Keratinocyte (primary cell): Measurements from ENCODE around the gene DGKH. TPM values are rescaled to one million over a fixed set of nuclear protein-coding genes. Genes with fewer than 3 reads are reported as not detected.
A peak's percentile ranks its signal among the peaks of the same experiment; 100 is the strongest.

ENCODE experiments used
- DNase-seq: peaks from one replicate; pipeline ENCODE4 v3.0.0-alpha.2; 2011; ENCODE audit warnings: low read depth, missing footprints, low spot score
- FAIRE-seq: peaks from 2 replicates; lab custom pipeline; 2011; peaks lifted over from hg19 to GRCh38; lab: Jason Lieb, UNC
- H2AFZ ChIP-seq: 2 replicates; pipeline ENCODE4 v1.6.0; 2012; ENCODE audit warnings: low read length, control low read depth, inconsistent platforms; ENCODE audit not compliant: control insufficient read depth
- H3K27ac ChIP-seq: 2 replicates; pipeline ENCODE4 v1.5.1; 2011; ENCODE audit warnings: low read length; ENCODE audit not compliant: control insufficient read depth, insufficient read depth
- H3K27me3 ChIP-seq: 3 replicates; pipeline ENCODE4 v1.6.0; 2011; ENCODE audit warnings: low read length; ENCODE audit not compliant: control insufficient read depth, insufficient read depth; ENCODE audit errors: extremely low read depth
- H3K36me3 ChIP-seq, 2 experiments: 2 replicates in 1 of 2; 3 replicates in 1 of 2; pipeline ENCODE4 v1.5.1; 2011; ENCODE audit warnings: low read length in 2 of 2, mild to moderate bottlenecking in 1 of 2; ENCODE audit not compliant: control insufficient read depth in 2 of 2, insufficient read depth in 2 of 2; ENCODE audit errors: extremely low read depth in 1 of 2
- H3K4me1 ChIP-seq: 3 replicates; pipeline ENCODE4 v1.5.1; 2011; ENCODE audit warnings: low read length; ENCODE audit not compliant: control insufficient read depth, insufficient read depth; ENCODE audit errors: extremely low read depth
- H3K4me2 ChIP-seq: 3 replicates; pipeline ENCODE4 v1.6.0; 2011; ENCODE audit warnings: low read depth, low read length; ENCODE audit not compliant: control insufficient read depth, insufficient read depth; ENCODE audit errors: extremely low read depth
- H3K4me3 ChIP-seq, 3 experiments: fragments of 200-600 bp in 1 of 3; sonication (generic) in 1 of 3; 2 replicates in 2 of 3; 3 replicates in 1 of 3; pipeline ENCODE4 v1.5.1; 2011 to 2016; ENCODE audit warnings: low read length in 3 of 3, mild to moderate bottlenecking in 3 of 3, control low read depth in 2 of 3, inconsistent platforms in 1 of 3, low read depth in 1 of 3, mixed read lengths in 1 of 3, mixed run types in 1 of 3, moderate library complexity in 1 of 3; ENCODE audit not compliant: control insufficient read depth in 2 of 3, insufficient read depth in 2 of 3; ENCODE audit errors: extremely low read depth in 1 of 3
- H3K79me2 ChIP-seq: 2 replicates; pipeline ENCODE4 v1.6.0; 2012; ENCODE audit warnings: low read length; ENCODE audit not compliant: control insufficient read depth, insufficient read depth
- H3K9ac ChIP-seq: 3 replicates; pipeline ENCODE4 v1.6.0; 2011; ENCODE audit warnings: low read length; ENCODE audit not compliant: control insufficient read depth, insufficient read depth; ENCODE audit errors: extremely low read depth
- H3K9me1 ChIP-seq: 3 replicates; pipeline ENCODE4 v1.6.0; 2011; ENCODE audit warnings: low read length; ENCODE audit not compliant: control insufficient read depth, insufficient read depth; ENCODE audit errors: extremely low read depth
- H3K9me3 ChIP-seq: 2 replicates; pipeline ENCODE4 v1.5.1; 2012; ENCODE audit warnings: low read depth, low read length; ENCODE audit not compliant: control insufficient read depth
- H4K20me1 ChIP-seq: 3 replicates; pipeline ENCODE4 v1.6.0; 2011; ENCODE audit warnings: low read length; ENCODE audit not compliant: control insufficient read depth, insufficient read depth; ENCODE audit errors: extremely low read depth
- EZH2 ChIP-seq: IDR thresholded peaks from one replicate; pipeline ENCODE4 v1.6.1; 2012; ENCODE audit warnings: inconsistent platforms, mild to moderate bottlenecking, low read length, moderate library complexity
- dilution Hi-C: fragments of 300-500 bp; cut with MboI; formaldehyde crosslinking; loops from one replicate; pipeline ENCODE4 v1.7.0; 2020; ENCODE audit warnings: low sequenced_read_pairs; ENCODE audit not compliant: extremely low pct_ligation_motif_present
- polyA plus RNA-seq, 5 experiments: library from polyadenylated mRNA; depleted of rRNA in 3 of 5; stranded (reverse) in 3 of 5; stranded (forward) in 1 of 5; unstranded in 1 of 5; fragments of >200 nt; gene quantifications; 1 replicate in 1 of 5; 2 replicates in 3 of 5; 3 replicates in 1 of 5; pipeline versions ENCODE4 v1.2.1 to v1.2.3, GENCODE V29; 2011 to 2012; ENCODE audit warnings: missing spikeins in 2 of 5, low read depth in 1 of 5, low replicate concordance in 1 of 5
- TF ChIP-seq, protein P1 (sequence below), 3 experiments: IDR thresholded peaks in 1 of 3; conservative IDR thresholded peaks in 1 of 3; optimal IDR thresholded peaks in 1 of 3; 2 replicates in 2 of 3; 3 replicates in 1 of 3; pipeline versions ENCODE3 to v1.5.1; 2011; ENCODE audit warnings: low read length in 3 of 3, mild to moderate bottlenecking in 3 of 3, moderate library complexity in 2 of 3, control low read depth in 1 of 3, inconsistent platforms in 1 of 3; ENCODE audit not compliant: insufficient read depth in 2 of 3; ENCODE audit errors: extremely low read depth in 1 of 3

Gene DGKH
- polyA plus RNA-seq, 1 donor (not counting 4 experiments of a cell fraction or from before 2014, with no cell fraction given) = 12.8 TPM

DNA sequence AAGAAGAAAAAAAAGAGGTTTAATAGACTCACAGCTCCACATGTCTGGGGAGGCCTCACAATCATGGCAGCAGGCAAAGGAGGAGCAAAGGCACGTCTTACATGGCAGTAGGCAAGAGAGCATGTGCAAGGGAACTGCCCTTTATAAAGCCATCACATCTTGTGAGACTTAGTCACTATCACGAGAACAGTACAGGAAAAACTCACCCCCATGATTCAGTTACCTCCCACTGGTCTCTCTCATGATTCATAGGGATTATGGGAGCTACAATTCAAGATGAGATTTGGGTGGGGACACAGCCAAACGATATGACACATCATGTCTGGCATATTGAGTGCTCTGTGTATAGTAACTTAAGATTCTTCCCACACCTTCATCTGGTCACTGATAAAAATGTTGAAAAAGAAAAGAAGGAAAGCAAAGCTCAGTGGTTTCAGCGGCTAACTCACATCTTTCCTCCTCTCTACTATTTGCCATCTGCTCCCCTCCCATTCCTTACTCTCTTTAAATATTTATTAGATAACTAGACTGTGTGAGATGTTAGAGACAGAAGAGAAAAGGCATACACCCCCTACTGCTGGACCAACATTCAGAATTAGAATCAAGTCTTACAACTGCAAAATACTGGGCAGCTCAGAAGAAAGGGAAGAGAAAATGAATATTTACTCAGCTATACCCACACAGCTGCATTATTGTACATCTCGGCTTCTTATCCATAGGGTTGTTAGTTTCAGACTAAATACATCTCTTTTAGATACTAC lies 163.4 kb downstream of the DGKH start:
- Histone ChIP-seq H3K27ac (no peak overlapping the region), H3K4me1 (peaks cover 24% of the 10 kb centered on the region), H2AFZ (no peak overlapping the region), H3K4me3 (no peak overlapping the region), H3K4me2 (no peak overlapping the region), H4K20me1 (no peaks in the 10 kb centered on the region), H3K79me2 (no peaks in the 10 kb centered on the region), H3K9ac (no peak overlapping the region), H3K9me1 (no peaks in the 10 kb centered on the region), H3K36me3 (peaks cover 15 to 23% of the 10 kb centered on the region in 2 experiments), H3K27me3 (no peaks in the 10 kb centered on the region), H3K9me3 (peaks cover 2% of the 10 kb centered on the region)
- dilution Hi-C loops = no loop called here
- FAIRE-seq = no peak
- no peak for TF ChIP-seq EZH2
- TF ChIP-seq, protein P1, sequence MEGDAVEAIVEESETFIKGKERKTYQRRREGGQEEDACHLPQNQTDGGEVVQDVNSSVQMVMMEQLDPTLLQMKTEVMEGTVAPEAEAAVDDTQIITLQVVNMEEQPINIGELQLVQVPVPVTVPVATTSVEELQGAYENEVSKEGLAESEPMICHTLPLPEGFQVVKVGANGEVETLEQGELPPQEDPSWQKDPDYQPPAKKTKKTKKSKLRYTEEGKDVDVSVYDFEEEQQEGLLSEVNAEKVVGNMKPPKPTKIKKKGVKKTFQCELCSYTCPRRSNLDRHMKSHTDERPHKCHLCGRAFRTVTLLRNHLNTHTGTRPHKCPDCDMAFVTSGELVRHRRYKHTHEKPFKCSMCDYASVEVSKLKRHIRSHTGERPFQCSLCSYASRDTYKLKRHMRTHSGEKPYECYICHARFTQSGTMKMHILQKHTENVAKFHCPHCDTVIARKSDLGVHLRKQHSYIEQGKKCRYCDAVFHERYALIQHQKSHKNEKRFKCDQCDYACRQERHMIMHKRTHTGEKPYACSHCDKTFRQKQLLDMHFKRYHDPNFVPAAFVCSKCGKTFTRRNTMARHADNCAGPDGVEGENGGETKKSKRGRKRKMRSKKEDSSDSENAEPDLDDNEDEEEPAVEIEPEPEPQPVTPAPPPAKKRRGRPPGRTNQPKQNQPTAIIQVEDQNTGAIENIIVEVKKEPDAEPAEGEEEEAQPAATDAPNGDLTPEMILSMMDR (optimal IDR thresholded peaks at IDR 0.05 in 1 of 3, IDR thresholded peaks at IDR 0.05 in 1 of 3, conservative IDR thresholded peaks at IDR 0.05 in 1 of 3; ENCODE audit: extremely low read depth in 1 of 3, insufficient read depth in 2 of 3, low read length in 3 of 3) = no peak
- DNase-seq = no peak

DNA sequence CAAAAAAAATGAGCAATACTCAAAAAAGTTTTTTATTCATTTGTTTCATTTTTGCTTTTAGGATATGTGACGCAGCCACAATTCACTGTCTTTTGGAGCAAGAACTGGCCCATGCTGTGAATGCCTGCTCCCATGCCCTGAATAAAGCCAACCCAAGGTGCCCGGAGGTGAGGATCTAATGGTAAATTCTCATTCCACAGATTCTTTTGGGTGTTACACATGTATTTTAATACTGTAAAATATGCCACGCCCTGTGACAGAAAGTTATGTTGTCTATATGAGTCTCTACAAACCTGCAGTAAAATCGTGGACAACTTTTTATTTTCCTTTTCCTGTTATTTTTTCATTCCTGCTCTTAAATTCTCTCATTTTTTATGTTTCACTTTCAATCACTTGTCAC lies 166.0 kb downstream of the DGKH start:
- peak overlapping the region in 2 of 3 experiments; percentile 11 for H3K4me3 ChIP-seq
- TF ChIP-seq EZH2 = no peak
- TF ChIP-seq, protein P1 (optimal IDR thresholded peaks at IDR 0.05 in 1 of 3, IDR thresholded peaks at IDR 0.05 in 1 of 3, conservative IDR thresholded peaks at IDR 0.05 in 1 of 3; ENCODE audit: extremely low read depth in 1 of 3, insufficient read depth in 2 of 3, low read length in 3 of 3) = no peak

More for the DNA sequence above, 166.0 kb downstream of the DGKH start:
- no peaks in the 10 kb centered on the region for H3K9me1 ChIP-seq
- no peaks in the 10 kb centered on the region for H3K79me2 ChIP-seq
- peaks cover 2% of the 10 kb centered on the region for H3K9me3 ChIP-seq
- H3K4me2 ChIP-seq = peak overlapping the region; percentile 61
- H4K20me1 ChIP-seq = no peaks in the 10 kb centered on the region
- peak; percentile 84 for FAIRE-seq
- H3K4me1 ChIP-seq = peaks cover 35% of the 10 kb centered on the region
- H3K27ac ChIP-seq = peak overlapping the region; percentile 10
- H3K36me3 ChIP-seq = peaks cover 15 to 21% of the 10 kb centered on the region in 2 experiments
- DNase-seq = peak; percentile 35
- dilution Hi-C loops = no loop called here
- H3K9ac ChIP-seq = peak overlapping the region; percentile 34
- H3K27me3 ChIP-seq = no peaks in the 10 kb centered on the region
- H2AFZ ChIP-seq = no peak overlapping the region
